OCI-LY1 (cell line): Measurements from ENCODE around the gene PTPRD.

Experiments
- H2AFZ ChIP-seq: fragments of 200-600 bp; sonication (generic), shearing (Covaris generic); 2 replicates; pipeline ENCODE4 v1.6.0; 2014; ENCODE audit warnings: antibody characterized with exemption, mild to moderate bottlenecking, low read length
- H3F3A ChIP-seq: fragments of 200-600 bp; sonication (generic), shearing (Covaris generic); 2 replicates; pipeline ENCODE4 v1.6.0; 2014; ENCODE audit warnings: mild to moderate bottlenecking, antibody characterized with exemption, low read length, moderate library complexity; ENCODE audit not compliant: insufficient read depth
- H3K27ac ChIP-seq: fragments of 200-600 bp; sonication (generic); 2 replicates; pipeline ENCODE4 v1.5.1; 2014; ENCODE audit warnings: low read length, mixed run types, mild to moderate bottlenecking, low read depth; ENCODE audit not compliant: poor library complexity, severe bottlenecking
- H3K27me3 ChIP-seq: fragments of 200-600 bp; sonication (generic); 2 replicates; pipeline ENCODE4 v1.6.0; 2014; ENCODE audit warnings: antibody characterized with exemption, mild to moderate bottlenecking, low read length, moderate library complexity; ENCODE audit not compliant: insufficient read depth
- H3K36me3 ChIP-seq: fragments of 200-600 bp; sonication (generic); 2 replicates; pipeline ENCODE4 v1.6.1; 2014; ENCODE audit warnings: mild to moderate bottlenecking, antibody characterized with exemption, low read length, moderate library complexity, mixed read lengths; ENCODE audit not compliant: insufficient read depth
- H3K4me1 ChIP-seq: fragments of 200-600 bp; sonication (generic); 2 replicates; pipeline ENCODE4 v1.5.1; 2014; ENCODE audit warnings: mild to moderate bottlenecking, low read length, moderate library complexity; ENCODE audit not compliant: insufficient read depth, severe bottlenecking
- H3K4me2 ChIP-seq: fragments of 200-600 bp; sonication (generic), shearing (Covaris generic); 2 replicates; pipeline ENCODE4 v1.6.1; 2014; ENCODE audit warnings: low read length
- H3K4me3 ChIP-seq: fragments of 200-600 bp; sonication (generic); 2 replicates; pipeline ENCODE4 v1.5.1; 2014; ENCODE audit warnings: low read length, low read depth, mild to moderate bottlenecking, mixed read lengths; ENCODE audit not compliant: poor library complexity, severe bottlenecking
- H3K79me2 ChIP-seq: fragments of 200-600 bp; shearing (Covaris generic); 2 replicates; pipeline ENCODE4 v1.6.1; 2016; ENCODE audit warnings: mixed run types, low read length, mixed read lengths; ENCODE audit not compliant: insufficient read depth
- H3K9ac ChIP-seq: fragments of 200-600 bp; sonication (generic), shearing (Covaris generic); 2 replicates; pipeline ENCODE4 v1.6.1; 2014; ENCODE audit warnings: mild to moderate bottlenecking, low read length, mixed read lengths
- H3K9me2 ChIP-seq: fragments of 200-600 bp; sonication (generic), shearing (Covaris generic); 2 replicates; pipeline ENCODE4 v1.6.1; 2014; ENCODE audit warnings: low read depth, mild to moderate bottlenecking, low read length, mixed read lengths
- H3K9me3 ChIP-seq: fragments of 200-600 bp; shearing (Covaris generic); 2 replicates; pipeline ENCODE4 v1.6.1; 2014; ENCODE audit warnings: low read length, mixed read lengths
- H4K20me1 ChIP-seq: fragments of 200-600 bp; sonication (generic), shearing (Covaris generic); 2 replicates; pipeline ENCODE4 v1.6.0; 2016; ENCODE audit warnings: mild to moderate bottlenecking, low read length; ENCODE audit not compliant: insufficient read depth
- EZH2 ChIP-seq: fragments of 200-600 bp; sonication (generic), shearing (Covaris generic); IDR thresholded peaks from 2 replicates; pipeline ENCODE4 v1.8.0; 2017; ENCODE audit warnings: borderline replicate concordance, mixed run types, mild to moderate bottlenecking, antibody characterized with exemption, low read length, moderate library complexity, mixed read lengths
- TF ChIP-seq, protein P1 (sequence below): fragments of 200-600 bp; sonication (generic), shearing (Covaris generic); IDR thresholded peaks from 2 replicates; pipeline ENCODE4 v1.5.1; 2017; ENCODE audit warnings: mild to moderate bottlenecking, antibody characterized with exemption, low read length, moderate library complexity, mixed read lengths

PTPRD gene

DNA sequence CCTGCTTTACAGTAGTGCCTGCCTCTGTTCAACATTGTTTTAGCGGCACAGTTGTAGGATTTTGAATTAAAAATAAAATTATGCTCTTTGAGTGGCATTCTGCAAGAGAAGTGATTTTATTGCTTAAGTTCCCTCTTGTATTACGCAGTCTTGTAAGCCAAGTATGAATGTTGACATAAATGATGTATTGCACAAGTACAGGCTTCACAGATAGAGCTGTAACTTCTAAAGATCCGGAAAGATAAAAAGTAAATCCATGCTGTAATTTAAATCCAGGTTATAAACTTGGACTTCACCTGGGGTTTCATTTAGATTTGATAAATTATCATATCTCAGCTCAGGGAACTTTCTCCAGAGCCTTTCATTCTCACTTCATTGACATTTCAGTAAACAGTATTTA is 1114.7 kb downstream of the PTPRD start:
- no peak overlapping the region for H3K4me2 ChIP-seq
- no peaks in the 10 kb centered on the region for H3F3A ChIP-seq
- H3K36me3 ChIP-seq = no peaks in the 10 kb centered on the region
- no peaks in the 10 kb centered on the region for H4K20me1 ChIP-seq
- no peak overlapping the region for H3K9ac ChIP-seq
- H2AFZ ChIP-seq = no peak overlapping the region
- no peak overlapping the region for H3K4me3 ChIP-seq
- no peak overlapping the region for H3K27ac ChIP-seq
- no peaks in the 10 kb centered on the region for H3K27me3 ChIP-seq
- H3K9me2 ChIP-seq = no peaks in the 10 kb centered on the region
- H3K9me3 ChIP-seq = no peaks in the 10 kb centered on the region
- H3K79me2 ChIP-seq = no peaks in the 10 kb centered on the region
- TF ChIP-seq, protein P1, sequence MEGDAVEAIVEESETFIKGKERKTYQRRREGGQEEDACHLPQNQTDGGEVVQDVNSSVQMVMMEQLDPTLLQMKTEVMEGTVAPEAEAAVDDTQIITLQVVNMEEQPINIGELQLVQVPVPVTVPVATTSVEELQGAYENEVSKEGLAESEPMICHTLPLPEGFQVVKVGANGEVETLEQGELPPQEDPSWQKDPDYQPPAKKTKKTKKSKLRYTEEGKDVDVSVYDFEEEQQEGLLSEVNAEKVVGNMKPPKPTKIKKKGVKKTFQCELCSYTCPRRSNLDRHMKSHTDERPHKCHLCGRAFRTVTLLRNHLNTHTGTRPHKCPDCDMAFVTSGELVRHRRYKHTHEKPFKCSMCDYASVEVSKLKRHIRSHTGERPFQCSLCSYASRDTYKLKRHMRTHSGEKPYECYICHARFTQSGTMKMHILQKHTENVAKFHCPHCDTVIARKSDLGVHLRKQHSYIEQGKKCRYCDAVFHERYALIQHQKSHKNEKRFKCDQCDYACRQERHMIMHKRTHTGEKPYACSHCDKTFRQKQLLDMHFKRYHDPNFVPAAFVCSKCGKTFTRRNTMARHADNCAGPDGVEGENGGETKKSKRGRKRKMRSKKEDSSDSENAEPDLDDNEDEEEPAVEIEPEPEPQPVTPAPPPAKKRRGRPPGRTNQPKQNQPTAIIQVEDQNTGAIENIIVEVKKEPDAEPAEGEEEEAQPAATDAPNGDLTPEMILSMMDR = no peak
- no peak for TF ChIP-seq EZH2
- H3K4me1 ChIP-seq = no peaks in the 10 kb centered on the region

DNA sequence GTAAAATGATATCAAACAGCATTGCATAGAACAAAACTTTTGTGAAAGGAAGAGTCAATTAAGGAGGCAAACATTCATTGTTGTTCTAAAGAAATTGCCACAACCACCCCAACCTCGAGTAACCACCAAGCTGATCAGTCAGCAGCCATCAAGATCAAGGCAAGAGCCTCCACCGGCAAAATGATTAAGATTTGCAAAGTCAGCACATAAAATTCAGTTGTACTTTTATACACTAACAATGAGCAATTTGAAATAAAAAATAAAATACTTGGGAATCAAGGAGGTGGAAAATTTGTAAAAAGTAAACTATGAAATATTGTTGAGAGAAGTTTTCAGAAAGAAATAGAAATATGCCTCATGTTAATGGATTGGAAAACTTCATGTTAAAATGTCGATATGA is 1118.5 kb downstream of the PTPRD start:
- H3K27me3 ChIP-seq = no peaks in the 10 kb centered on the region
- H3K4me1 ChIP-seq = no peaks in the 10 kb centered on the region
- TF ChIP-seq, protein P1 = no peak
- TF ChIP-seq EZH2 = no peak
- no peaks in the 10 kb centered on the region for H3K9me3 ChIP-seq
- H3K4me3 ChIP-seq = no peak overlapping the region
- no peak overlapping the region for H3K27ac ChIP-seq
- no peak overlapping the region for H3K4me2 ChIP-seq
- no peak overlapping the region for H2AFZ ChIP-seq
- no peaks in the 10 kb centered on the region for H3K9me2 ChIP-seq
- no peaks in the 10 kb centered on the region for H3K79me2 ChIP-seq
- H3K9ac ChIP-seq = no peak overlapping the region
- H3F3A ChIP-seq = no peaks in the 10 kb centered on the region
- H3K36me3 ChIP-seq = no peaks in the 10 kb centered on the region
- H4K20me1 ChIP-seq = no peaks in the 10 kb centered on the region

DNA sequence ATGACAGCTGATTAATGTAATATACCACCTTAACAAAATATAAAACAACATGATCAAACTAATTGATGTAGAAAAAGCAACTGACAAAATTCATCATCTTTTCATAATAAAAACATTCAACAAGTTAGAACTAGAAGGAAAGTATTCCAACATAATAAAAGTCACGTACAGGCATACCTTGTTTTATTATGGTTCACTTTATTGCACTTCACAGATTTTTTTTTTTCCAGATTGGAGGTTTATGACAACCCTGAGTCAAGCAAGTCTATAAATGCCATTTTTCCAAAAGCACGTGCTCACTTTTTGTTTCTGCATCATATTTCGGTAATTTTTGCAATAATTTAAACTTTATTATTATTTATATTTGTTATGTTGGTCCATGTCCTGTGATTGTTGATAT is 1120.3 kb downstream of the PTPRD start:
- Histone ChIP-seq H3K79me2 (no peaks in the 10 kb centered on the region), H3K27ac (no peak overlapping the region), H3K4me3 (no peak overlapping the region), H2AFZ (no peak overlapping the region), H3F3A (no peaks in the 10 kb centered on the region), H3K4me1 (no peaks in the 10 kb centered on the region), H3K9me3 (no peaks in the 10 kb centered on the region), H3K27me3 (no peaks in the 10 kb centered on the region), H3K36me3 (no peaks in the 10 kb centered on the region), H3K9ac (no peak overlapping the region), H3K4me2 (no peak overlapping the region), H4K20me1 (no peaks in the 10 kb centered on the region), H3K9me2 (no peaks in the 10 kb centered on the region)
- no peak for TF ChIP-seq EZH2
- TF ChIP-seq, protein P1 = no peak
